ENCODE measurements around the gene OR4D6. TPM values are rescaled to one million over a fixed set of nuclear protein-coding genes. Genes with fewer than 3 reads are reported as not detected.

The OR4D6 gene
- total RNA-seq, 1 experiment from 2014 or later, result not detected

DNA sequence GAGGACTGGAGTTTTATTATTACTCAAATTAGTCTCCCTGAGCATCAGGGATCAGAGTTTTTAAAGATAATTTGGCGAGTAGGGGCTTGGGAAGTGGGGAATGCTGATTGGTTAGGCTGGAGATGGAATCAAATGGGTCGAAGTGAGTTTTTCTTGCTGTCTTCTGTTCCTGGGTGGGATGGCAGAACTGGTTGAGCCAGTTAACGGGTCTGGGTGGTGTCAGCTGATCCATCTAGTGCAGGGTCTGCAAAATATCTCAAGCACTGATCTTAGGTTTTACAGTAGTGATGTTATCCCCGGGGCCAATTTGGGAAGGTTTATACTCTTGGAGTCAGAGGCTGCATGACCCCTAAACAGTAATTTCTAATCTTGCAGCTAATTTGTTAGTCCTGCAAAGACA is 31.6 kb upstream of the OR4D6 start:
- intact Hi-C loops (cut with micrococcal nuclease; ENCODE audit: unreplicated experiment), result loop anchor here (5.0 kb wide), 2 partner anchors 208 to 268 kb away; no protein-coding TSS in a partner anchor
- H3K27ac ChIP-seq (ENCODE audit: low read depth, low read length, poor library complexity, severe bottlenecking), result no peak overlapping the region
- no peak for DNase-seq (ENCODE audit: low spot score)
- H3K27me3 ChIP-seq (replicated peaks; ENCODE audit: insufficient read depth, low read depth, low read length, poor library complexity), result no peaks in the 10 kb centered on the region
- TF ChIP-seq EZH2 (IDR thresholded peaks at IDR 0.05; ENCODE audit: borderline replicate concordance, low read depth, low read length, poor library complexity, severe bottlenecking), result no peak
- TF ChIP-seq, protein P1, sequence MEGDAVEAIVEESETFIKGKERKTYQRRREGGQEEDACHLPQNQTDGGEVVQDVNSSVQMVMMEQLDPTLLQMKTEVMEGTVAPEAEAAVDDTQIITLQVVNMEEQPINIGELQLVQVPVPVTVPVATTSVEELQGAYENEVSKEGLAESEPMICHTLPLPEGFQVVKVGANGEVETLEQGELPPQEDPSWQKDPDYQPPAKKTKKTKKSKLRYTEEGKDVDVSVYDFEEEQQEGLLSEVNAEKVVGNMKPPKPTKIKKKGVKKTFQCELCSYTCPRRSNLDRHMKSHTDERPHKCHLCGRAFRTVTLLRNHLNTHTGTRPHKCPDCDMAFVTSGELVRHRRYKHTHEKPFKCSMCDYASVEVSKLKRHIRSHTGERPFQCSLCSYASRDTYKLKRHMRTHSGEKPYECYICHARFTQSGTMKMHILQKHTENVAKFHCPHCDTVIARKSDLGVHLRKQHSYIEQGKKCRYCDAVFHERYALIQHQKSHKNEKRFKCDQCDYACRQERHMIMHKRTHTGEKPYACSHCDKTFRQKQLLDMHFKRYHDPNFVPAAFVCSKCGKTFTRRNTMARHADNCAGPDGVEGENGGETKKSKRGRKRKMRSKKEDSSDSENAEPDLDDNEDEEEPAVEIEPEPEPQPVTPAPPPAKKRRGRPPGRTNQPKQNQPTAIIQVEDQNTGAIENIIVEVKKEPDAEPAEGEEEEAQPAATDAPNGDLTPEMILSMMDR (conservative IDR thresholded peaks at IDR 0.05; ENCODE audit: low read depth, low read length), result no peak
- H3K36me3 ChIP-seq (ENCODE audit: insufficient read depth, low read length, poor library complexity, severe bottlenecking), result no peaks in the 10 kb centered on the region
- peaks cover 16% of the 10 kb centered on the region for H3K4me1 ChIP-seq (ENCODE audit: insufficient read depth, low read length, poor library complexity, severe bottlenecking)
- ChIA-PET CTCF (no interaction called here), POLR2A (ENCODE audit: low non-redundant PET) (no interaction called here)
- no TSS peak for BruUV-seq (replicated peaks)
- H3K9me3 ChIP-seq (ENCODE audit: low read depth, low read length, poor library complexity, severe bottlenecking), result no peaks in the 10 kb centered on the region
- no peak overlapping the region for H3K4me3 ChIP-seq (ENCODE audit: low read depth, low read length, poor library complexity, severe bottlenecking)

DNA sequence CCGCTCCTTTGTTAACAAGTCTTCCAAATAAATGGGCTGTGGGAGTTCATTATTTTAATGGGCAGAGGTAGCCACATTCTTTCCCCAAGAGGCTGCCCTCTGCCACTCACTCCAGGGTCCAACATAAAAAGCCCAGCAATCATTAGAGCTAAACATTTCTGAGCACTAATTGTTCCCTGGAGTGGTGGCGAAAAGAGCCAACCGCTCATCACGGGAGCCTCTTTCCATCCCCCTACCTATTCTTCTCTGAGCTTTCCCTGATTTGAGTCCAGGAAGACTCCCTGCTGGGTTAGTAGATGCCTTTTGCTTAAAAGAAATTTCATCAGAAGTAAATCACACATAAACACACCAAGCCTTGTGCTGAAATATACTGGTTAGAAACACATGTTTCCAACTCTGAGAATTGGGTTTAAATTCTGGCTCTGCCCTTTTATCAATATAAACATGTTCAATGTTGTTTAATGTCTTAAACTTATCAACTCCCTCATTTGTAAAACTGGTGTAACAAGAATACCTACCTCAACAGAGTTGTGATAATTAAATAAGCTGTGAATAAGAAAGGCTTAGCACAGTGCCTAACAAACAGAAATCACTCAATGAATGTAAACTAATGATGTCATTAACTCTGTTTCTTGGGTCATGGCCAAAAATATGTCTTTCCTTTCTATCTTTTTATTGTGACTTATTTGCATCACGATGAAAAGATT is 30.2 kb upstream of the OR4D6 start, which contains the start of gene OR5A2:
Gene OR5A2, minus strand, starts transcription at position 53 of the 707 bp plus-strand sequence. CDS start 3,460 bp downstream, outside the sequence.
- no peaks in the 10 kb centered on the region for H3K9me3 ChIP-seq (ENCODE audit: low read depth, low read length, poor library complexity, severe bottlenecking)
- peak within 1 kb of the TSS; percentile 79 for H3K27ac ChIP-seq (ENCODE audit: low read depth, low read length, poor library complexity, severe bottlenecking)
- H3K4me1 ChIP-seq (ENCODE audit: insufficient read depth, low read length, poor library complexity, severe bottlenecking), result peaks cover 16% of the 10 kb centered on the region
- intact Hi-C loops (cut with micrococcal nuclease; ENCODE audit: unreplicated experiment), result loop anchor here (5.0 kb wide), 2 partner anchors 209 to 269 kb away; no protein-coding TSS in a partner anchor
- CTCF ChIA-PET, result interaction anchor here (1.1 to 1.8 kb wide), 2 partner anchors 255 to 268 kb away, joined by 9 to 11 read pairs; partner anchors contain the start of gene DTX4
- BruUV-seq (replicated peaks), result no TSS peak
- peak; percentile 97 for DNase-seq (ENCODE audit: low spot score)
- no peaks in the 10 kb centered on the region for H3K36me3 ChIP-seq (ENCODE audit: insufficient read depth, low read length, poor library complexity, severe bottlenecking)
- POLR2A ChIA-PET (ENCODE audit: low non-redundant PET), result interaction anchor here (0.5 to 0.7 kb wide), 3 partner anchors 184 to 265 kb away, joined by 3 read pairs; partner anchors contain the start of gene PATL1
- no peak for TF ChIP-seq EZH2 (IDR thresholded peaks at IDR 0.05; ENCODE audit: borderline replicate concordance, low read depth, low read length, poor library complexity, severe bottlenecking)
- TF ChIP-seq, protein P1 (conservative IDR thresholded peaks at IDR 0.05; ENCODE audit: low read depth, low read length), result no peak
- H3K4me3 ChIP-seq (ENCODE audit: low read depth, low read length, poor library complexity, severe bottlenecking), result no peak within 1 kb of the TSS
- H3K27me3 ChIP-seq (replicated peaks; ENCODE audit: insufficient read depth, low read depth, low read length, poor library complexity), result no peaks in the 10 kb centered on the region

DNA sequence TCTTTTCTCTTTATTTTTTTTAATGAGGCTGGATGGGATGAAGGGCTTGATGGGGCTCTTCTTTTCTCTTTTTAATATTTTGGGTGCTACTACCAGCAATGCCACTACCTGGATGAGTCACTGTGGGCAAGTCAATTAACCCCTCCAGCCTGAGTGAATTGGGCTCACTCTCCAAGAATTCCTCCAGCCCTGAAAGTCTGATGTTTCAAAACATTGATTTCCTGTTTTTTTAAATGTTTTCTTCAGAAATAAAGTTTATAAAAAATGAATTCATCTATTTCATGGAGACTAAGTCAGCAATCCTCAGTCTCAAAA is 29.7 kb upstream of the OR4D6 start:
- Histone ChIP-seq H3K36me3 (ENCODE audit: insufficient read depth, low read length, poor library complexity, severe bottlenecking) (no peaks in the 10 kb centered on the region), H3K9me3 (ENCODE audit: low read depth, low read length, poor library complexity, severe bottlenecking) (no peaks in the 10 kb centered on the region), H3K4me3 (ENCODE audit: low read depth, low read length, poor library complexity, severe bottlenecking) (no peak overlapping the region), H3K4me1 (ENCODE audit: insufficient read depth, low read length, poor library complexity, severe bottlenecking) (peaks cover 16% of the 10 kb centered on the region), H3K27ac (ENCODE audit: low read depth, low read length, poor library complexity, severe bottlenecking) (peak overlapping the region; percentile 79), H3K27me3 (replicated peaks; ENCODE audit: insufficient read depth, low read depth, low read length, poor library complexity) (no peaks in the 10 kb centered on the region)
- ChIA-PET CTCF (interaction anchor here (1.1 to 1.8 kb wide), 2 partner anchors 255 to 269 kb away, joined by 9 to 11 read pairs; partner anchors contain the start of gene DTX4), POLR2A (ENCODE audit: low non-redundant PET) (interaction anchor here (0.5 kb wide), 1 partner anchor 184 kb away, joined by 3 read pairs; no protein-coding TSS in a partner anchor)
- no peak for TF ChIP-seq EZH2 (IDR thresholded peaks at IDR 0.05; ENCODE audit: borderline replicate concordance, low read depth, low read length, poor library complexity, severe bottlenecking)
- TF ChIP-seq, protein P1 (conservative IDR thresholded peaks at IDR 0.05; ENCODE audit: low read depth, low read length), result no peak
- intact Hi-C loops (cut with micrococcal nuclease; ENCODE audit: unreplicated experiment), result loop anchor here (5.0 kb wide), 2 partner anchors 210 to 270 kb away; no protein-coding TSS in a partner anchor
- BruUV-seq (replicated peaks), result no TSS peak
- no peak for DNase-seq (ENCODE audit: low spot score)

All from A673 (cell line).